Measurements from ENCODE around the gene RAMP3. TPM values are rescaled to one million over a fixed set of nuclear protein-coding genes. Genes with fewer than 3 reads are reported as not detected.

The RAMP3 gene
- polyA plus RNA-seq, 1 donor (not counting 4 experiments of a cell fraction or from before 2014, with no cell fraction given) = not detected

GRCh38 chr7:45193828-45194227 is 36.2 kb downstream of the RAMP3 start:
- Histone ChIP-seq H3K4me2 (ENCODE audit: control insufficient read depth, extremely low read depth, insufficient read depth, low read depth, low read length) (no peak overlapping the region), H4K20me1 (ENCODE audit: control insufficient read depth, extremely low read depth, insufficient read depth, low read length) (no peaks in the 10 kb centered on the region), H3K4me3 (ENCODE audit: control insufficient read depth in 2 of 3, extremely low read depth in 1 of 3, insufficient read depth in 2 of 3, low read depth in 1 of 3, low read length in 3 of 3) (no peak overlapping the region), H3K9me3 (ENCODE audit: control insufficient read depth, low read depth, low read length) (no peaks in the 10 kb centered on the region), H3K27ac (ENCODE audit: control insufficient read depth, insufficient read depth, low read length) (no peak overlapping the region), H3K36me3 (ENCODE audit: control insufficient read depth in 2 of 2, extremely low read depth in 1 of 2, insufficient read depth in 2 of 2, low read length in 2 of 2) (no peaks in the 10 kb centered on the region), H3K4me1 (ENCODE audit: control insufficient read depth, extremely low read depth, insufficient read depth, low read length) (no peaks in the 10 kb centered on the region), H3K27me3 (ENCODE audit: control insufficient read depth, extremely low read depth, insufficient read depth, low read length) (peaks cover 6% of the 10 kb centered on the region), H2AFZ (ENCODE audit: control insufficient read depth, low read length) (no peak overlapping the region), H3K79me2 (ENCODE audit: control insufficient read depth, insufficient read depth, low read length) (no peaks in the 10 kb centered on the region), H3K9ac (ENCODE audit: control insufficient read depth, extremely low read depth, insufficient read depth, low read length) (no peak overlapping the region), H3K9me1 (ENCODE audit: control insufficient read depth, extremely low read depth, insufficient read depth, low read length) (no peaks in the 10 kb centered on the region)
- dilution Hi-C loops (cut with MboI; ENCODE audit: extremely low pct_ligation_motif_present, low sequenced_read_pairs) = no loop called here
- TF ChIP-seq EZH2 (IDR thresholded peaks at IDR 0.05; ENCODE audit: low read length) = no peak
- no peak for TF ChIP-seq CTCF (optimal IDR thresholded peaks at IDR 0.05 in 1 of 3, IDR thresholded peaks at IDR 0.05 in 1 of 3, conservative IDR thresholded peaks at IDR 0.05 in 1 of 3; ENCODE audit: extremely low read depth in 1 of 3, insufficient read depth in 2 of 3, low read length in 3 of 3)
- FAIRE-seq (no peak), DNase-seq (ENCODE audit: low read depth, low spot score) (no peak)

- no peaks in the 10 kb centered on the region for H3K4me1 ChIP-seq (ENCODE audit: control insufficient read depth, extremely low read depth, insufficient read depth, low read length)
- H3K9ac ChIP-seq (ENCODE audit: control insufficient read depth, extremely low read depth, insufficient read depth, low read length) = no peak overlapping the region
- no peaks in the 10 kb centered on the region for H3K36me3 ChIP-seq (ENCODE audit: control insufficient read depth in 2 of 2, extremely low read depth in 1 of 2, insufficient read depth in 2 of 2, low read length in 2 of 2)
- H3K9me3 ChIP-seq (ENCODE audit: control insufficient read depth, low read depth, low read length) = no peaks in the 10 kb centered on the region
- no peak for FAIRE-seq
- H3K4me2 ChIP-seq (ENCODE audit: control insufficient read depth, extremely low read depth, insufficient read depth, low read depth, low read length) = no peak overlapping the region
- peaks cover 6% of the 10 kb centered on the region for H3K27me3 ChIP-seq (ENCODE audit: control insufficient read depth, extremely low read depth, insufficient read depth, low read length)
- no peaks in the 10 kb centered on the region for H3K9me1 ChIP-seq (ENCODE audit: control insufficient read depth, extremely low read depth, insufficient read depth, low read length)
- TF ChIP-seq EZH2 (IDR thresholded peaks at IDR 0.05; ENCODE audit: low read length) (no peak), CTCF (optimal IDR thresholded peaks at IDR 0.05 in 1 of 3, IDR thresholded peaks at IDR 0.05 in 1 of 3, conservative IDR thresholded peaks at IDR 0.05 in 1 of 3; ENCODE audit: extremely low read depth in 1 of 3, insufficient read depth in 2 of 3, low read length in 3 of 3) (no peak)
- DNase-seq (ENCODE audit: low read depth, low spot score) = no peak
- H3K79me2 ChIP-seq (ENCODE audit: control insufficient read depth, insufficient read depth, low read length) = no peaks in the 10 kb centered on the region
- dilution Hi-C loops (cut with MboI; ENCODE audit: extremely low pct_ligation_motif_present, low sequenced_read_pairs) = no loop called here
- no peak overlapping the region for H3K27ac ChIP-seq (ENCODE audit: control insufficient read depth, insufficient read depth, low read length)
- no peak overlapping the region for H3K4me3 ChIP-seq (ENCODE audit: control insufficient read depth in 2 of 3, extremely low read depth in 1 of 3, insufficient read depth in 2 of 3, low read depth in 1 of 3, low read length in 3 of 3)
- no peak overlapping the region for H2AFZ ChIP-seq (ENCODE audit: control insufficient read depth, low read length)
- no peaks in the 10 kb centered on the region for H4K20me1 ChIP-seq (ENCODE audit: control insufficient read depth, extremely low read depth, insufficient read depth, low read length)
Observed at GRCh38 chr7:45196374-45196773, 38.8 kb downstream of the RAMP3 start.

All from keratinocyte (primary cell).